Measurements from ENCODE around the gene LONP2. TPM values are rescaled to one million over a fixed set of nuclear protein-coding genes. Genes with fewer than 3 reads are reported as not detected.

LONP2 gene
- total and polyA plus RNA-seq, 10 of the 15 experiments (the other 5 are each of a cell fraction or from before 2014, with no cell fraction given): 8.3 to 48.0 (median 34.8) TPM

DNA sequence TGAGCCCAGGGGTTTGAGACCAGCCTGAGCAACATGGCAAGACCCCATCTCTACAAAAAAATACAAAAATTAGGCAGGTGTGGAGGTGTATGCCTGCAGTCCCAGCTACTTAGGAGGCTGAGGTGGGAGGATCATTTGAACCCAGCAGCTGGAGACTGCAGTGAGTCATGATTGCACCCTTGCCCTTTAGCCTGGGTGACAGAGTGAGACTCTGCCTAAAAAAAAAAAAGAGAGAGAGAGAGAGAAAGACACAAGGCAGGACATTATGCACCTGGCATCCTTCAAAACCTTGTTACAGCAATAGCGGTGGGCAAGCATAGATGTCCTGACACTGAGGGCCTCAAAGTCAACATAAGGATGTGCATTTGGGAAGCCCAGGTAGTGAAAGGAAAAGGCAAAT is 161.1 kb downstream of the LONP2 start:
- TF ChIP-seq LARP7 (IDR thresholded peaks at IDR 0.05): no peak
- TF ChIP-seq STAT1 (conservative IDR thresholded peaks at IDR 0.05): no peak

DNA sequence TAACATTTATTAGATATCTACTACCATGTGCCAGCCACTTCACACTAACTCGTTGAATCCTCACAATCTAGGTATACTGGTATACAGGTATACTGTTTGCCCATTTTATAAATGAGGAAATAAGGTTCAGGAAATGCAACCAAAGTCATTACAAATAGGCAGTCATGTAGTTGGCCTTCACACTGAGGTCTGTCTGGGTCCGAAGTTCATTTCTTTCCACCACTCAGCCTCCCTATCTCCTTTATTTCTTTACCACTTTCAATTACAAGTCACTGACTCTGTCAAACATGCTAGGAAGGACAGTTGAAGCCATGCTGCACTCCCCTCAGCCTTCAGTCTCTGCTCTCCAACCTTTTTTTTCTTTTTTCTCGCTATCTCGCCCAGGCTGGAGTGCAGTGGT is 161.8 kb downstream of the LONP2 start:
- SMC1A ChIA-PET (ENCODE audit: uncharacterized antibody, unreplicated experiment): interaction anchor here (2.1 kb wide), 1 partner anchor 20 kb away, joined by 5 read pairs; no protein-coding TSS in a partner anchor
- no peak for TF ChIP-seq TAF1 (IDR thresholded peaks at IDR 0.05; ENCODE audit: borderline replicate concordance, low read depth, low read length)
- no peak for TF ChIP-seq NR2C2 (IDR thresholded peaks at IDR 0.05; ENCODE audit: borderline replicate concordance, control insufficient read depth, insufficient read length, low read depth)
- TF ChIP-seq ZNF24 (IDR thresholded peaks at IDR 0.05): no peak
- TF ChIP-seq NFYB (IDR thresholded peaks at IDR 0.05; ENCODE audit: insufficient read depth, low read depth, low read length): no peak
- TF ChIP-seq PML (IDR thresholded peaks at IDR 0.05; ENCODE audit: low read length): no peak
- TF ChIP-seq, protein P1, sequence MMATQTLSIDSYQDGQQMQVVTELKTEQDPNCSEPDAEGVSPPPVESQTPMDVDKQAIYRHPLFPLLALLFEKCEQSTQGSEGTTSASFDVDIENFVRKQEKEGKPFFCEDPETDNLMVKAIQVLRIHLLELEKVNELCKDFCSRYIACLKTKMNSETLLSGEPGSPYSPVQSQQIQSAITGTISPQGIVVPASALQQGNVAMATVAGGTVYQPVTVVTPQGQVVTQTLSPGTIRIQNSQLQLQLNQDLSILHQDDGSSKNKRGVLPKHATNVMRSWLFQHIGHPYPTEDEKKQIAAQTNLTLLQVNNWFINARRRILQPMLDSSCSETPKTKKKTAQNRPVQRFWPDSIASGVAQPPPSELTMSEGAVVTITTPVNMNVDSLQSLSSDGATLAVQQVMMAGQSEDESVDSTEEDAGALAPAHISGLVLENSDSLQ (IDR thresholded peaks at IDR 0.05): no peak
- TF ChIP-seq SMC3 (IDR thresholded peaks at IDR 0.05; ENCODE audit: borderline replicate concordance, low read length): no peak
- no peak for TF ChIP-seq STAT1 (conservative IDR thresholded peaks at IDR 0.05)
- no peak for TF ChIP-seq SUZ12 (IDR thresholded peaks at IDR 0.05; ENCODE audit: unreplicated experiment)
- TF ChIP-seq, protein P2, sequence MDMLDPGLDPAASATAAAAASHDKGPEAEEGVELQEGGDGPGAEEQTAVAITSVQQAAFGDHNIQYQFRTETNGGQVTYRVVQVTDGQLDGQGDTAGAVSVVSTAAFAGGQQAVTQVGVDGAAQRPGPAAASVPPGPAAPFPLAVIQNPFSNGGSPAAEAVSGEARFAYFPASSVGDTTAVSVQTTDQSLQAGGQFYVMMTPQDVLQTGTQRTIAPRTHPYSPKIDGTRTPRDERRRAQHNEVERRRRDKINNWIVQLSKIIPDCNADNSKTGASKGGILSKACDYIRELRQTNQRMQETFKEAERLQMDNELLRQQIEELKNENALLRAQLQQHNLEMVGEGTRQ (IDR thresholded peaks at IDR 0.05; ENCODE audit: borderline replicate concordance, low read depth, low read length): no peak
- TF ChIP-seq, protein P3, sequence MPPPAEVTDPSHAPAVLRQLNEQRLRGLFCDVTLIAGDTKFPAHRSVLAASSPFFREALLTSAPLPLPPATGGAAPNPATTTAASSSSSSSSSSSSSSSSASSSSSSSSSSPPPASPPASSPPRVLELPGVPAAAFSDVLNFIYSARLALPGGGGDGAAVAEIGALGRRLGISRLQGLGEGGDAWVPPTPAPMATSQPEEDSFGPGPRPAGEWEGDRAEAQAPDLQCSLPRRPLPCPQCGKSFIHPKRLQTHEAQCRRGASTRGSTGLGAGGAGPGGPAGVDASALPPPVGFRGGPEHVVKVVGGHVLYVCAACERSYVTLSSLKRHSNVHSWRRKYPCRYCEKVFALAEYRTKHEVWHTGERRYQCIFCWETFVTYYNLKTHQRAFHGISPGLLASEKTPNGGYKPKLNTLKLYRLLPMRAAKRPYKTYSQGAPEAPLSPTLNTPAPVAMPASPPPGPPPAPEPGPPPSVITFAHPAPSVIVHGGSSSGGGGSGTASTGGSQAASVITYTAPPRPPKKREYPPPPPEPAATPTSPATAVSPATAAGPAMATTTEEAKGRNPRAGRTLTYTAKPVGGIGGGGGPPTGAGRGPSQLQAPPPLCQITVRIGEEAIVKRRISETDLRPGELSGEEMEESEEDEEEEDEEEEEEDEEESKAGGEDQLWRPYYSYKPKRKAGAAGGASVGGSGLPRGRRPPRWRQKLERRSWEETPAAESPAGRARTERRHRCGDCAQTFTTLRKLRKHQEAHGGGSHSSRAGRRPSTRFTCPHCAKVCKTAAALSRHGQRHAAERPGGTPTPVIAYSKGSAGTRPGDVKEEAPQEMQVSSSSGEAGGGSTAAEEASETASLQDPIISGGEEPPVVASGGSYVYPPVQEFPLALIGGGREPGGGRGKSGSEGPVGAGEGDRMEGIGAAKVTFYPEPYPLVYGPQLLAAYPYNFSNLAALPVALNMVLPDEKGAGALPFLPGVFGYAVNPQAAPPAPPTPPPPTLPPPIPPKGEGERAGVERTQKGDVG (CRISPR knock-in tag; IDR thresholded peaks at IDR 0.05): no peak
- TF ChIP-seq SREBF1 (IDR thresholded peaks at IDR 0.05; ENCODE audit: low read length): no peak
- TF ChIP-seq CREM (IDR thresholded peaks at IDR 0.05; ENCODE audit: low read depth): no peak

More for the DNA sequence above, 161.1 kb downstream of the LONP2 start:
- no peaks in the 10 kb centered on the region for H3K27me3 ChIP-seq (replicated peaks in 1 of 2; ENCODE audit: control insufficient read depth in 2 of 2, insufficient read depth in 2 of 2, low read length in 1 of 2)
- H3K9ac ChIP-seq (ENCODE audit: control insufficient read depth, insufficient read depth, low read length): no peak overlapping the region
- H3K9me3 ChIP-seq (replicated peaks; ENCODE audit: control insufficient read depth, insufficient read depth, low read length): no peaks in the 10 kb centered on the region
- no TSS peak for BruUV-seq (replicated peaks)
- no peaks in the 10 kb centered on the region for H3K4me1 ChIP-seq (ENCODE audit: control insufficient read depth, insufficient read depth, low read length)
- ChIA-PET CTCF (no interaction called here), RAD21 (ENCODE audit: unreplicated experiment) (no interaction called here), SMC1A (ENCODE audit: uncharacterized antibody, unreplicated experiment) (interaction anchor here (2.1 kb wide), 1 partner anchor 20 kb away, joined by 5 read pairs; no protein-coding TSS in a partner anchor), POLR2A (no interaction called here)
- no peak overlapping the region for H3K4me2 ChIP-seq (ENCODE audit: control insufficient read depth, insufficient read depth)
- H3K27ac ChIP-seq (ENCODE audit: control insufficient read depth, insufficient read depth): no peak overlapping the region
- no peak overlapping the region for H2AFZ ChIP-seq (ENCODE audit: control insufficient read depth, low read depth, low read length)
- 100% methylated on average over 1 of the region's 1 CpG for WGBS (ENCODE audit: insufficient coverage, insufficient replicate concordance, low lambda C conversion rate, missing lambda C conversion rate)
- no peaks in the 10 kb centered on the region for H3K79me2 ChIP-seq (ENCODE audit: control insufficient read depth, insufficient read depth, low read length)
- no peaks in the 10 kb centered on the region for H4K20me1 ChIP-seq (ENCODE audit: control insufficient read depth, insufficient read depth)
- ATAC-seq (no peak), DNase-seq (ENCODE audit: low read depth, low spot score) (no peak), FAIRE-seq (no peak)
- in situ Hi-C loops (cut with MboI): no loop called here
- H3K4me3 ChIP-seq: no peak overlapping the region
- no peaks in the 10 kb centered on the region for H3K36me3 ChIP-seq (ENCODE audit: control insufficient read depth in 2 of 2, insufficient read depth in 2 of 2, low read length in 1 of 2)
- intact Hi-C loops (cut with micrococcal nuclease; ENCODE audit: unreplicated experiment): no loop called here

More for the DNA sequence above, 161.8 kb downstream of the LONP2 start:
- H3K27me3 ChIP-seq (replicated peaks in 1 of 2; ENCODE audit: control insufficient read depth in 2 of 2, insufficient read depth in 2 of 2, low read length in 1 of 2): no peaks in the 10 kb centered on the region
- H3K79me2 ChIP-seq (ENCODE audit: control insufficient read depth, insufficient read depth, low read length): no peaks in the 10 kb centered on the region
- CTCF ChIA-PET: no interaction called here
- RAD21 ChIA-PET (ENCODE audit: unreplicated experiment): no interaction called here
- POLR2A ChIA-PET: no interaction called here
- H3K4me1 ChIP-seq (ENCODE audit: control insufficient read depth, insufficient read depth, low read length): no peaks in the 10 kb centered on the region
- no peaks in the 10 kb centered on the region for H3K36me3 ChIP-seq (ENCODE audit: control insufficient read depth in 2 of 2, insufficient read depth in 2 of 2, low read length in 1 of 2)
- intact Hi-C loops (cut with micrococcal nuclease; ENCODE audit: unreplicated experiment) (no loop called here), in situ Hi-C loops (cut with MboI) (no loop called here)
- no peak for FAIRE-seq
- no TSS peak for BruUV-seq (replicated peaks)
- WGBS (ENCODE audit: insufficient coverage, insufficient replicate concordance, low lambda C conversion rate, missing lambda C conversion rate): 54% methylated on average over 4 of the region's 4 CpGs
- no peak for DNase-seq (ENCODE audit: low read depth, low spot score)
- H3K27ac ChIP-seq (ENCODE audit: control insufficient read depth, insufficient read depth): no peak overlapping the region
- no peak for ATAC-seq
- no peaks in the 10 kb centered on the region for H4K20me1 ChIP-seq (ENCODE audit: control insufficient read depth, insufficient read depth)
- H2AFZ ChIP-seq (ENCODE audit: control insufficient read depth, low read depth, low read length): no peak overlapping the region
- no peak overlapping the region for H3K4me3 ChIP-seq
- no peaks in the 10 kb centered on the region for H3K9me3 ChIP-seq (replicated peaks; ENCODE audit: control insufficient read depth, insufficient read depth, low read length)
- H3K9ac ChIP-seq (ENCODE audit: control insufficient read depth, insufficient read depth, low read length): no peak overlapping the region
- no peak overlapping the region for H3K4me2 ChIP-seq (ENCODE audit: control insufficient read depth, insufficient read depth)
